GM21447 (cell line): ENCODE data around the gene MED12.
"Not testable (repeated sequence)": the region's sequence is repeated elsewhere in the genome, so short reads cannot be mapped to it uniquely, and the experiment has no call there.

Experiments
- ATAC-seq: cut with Tn5 transposase; IDR thresholded peaks from one replicate; pipeline ENCODE4 v1.9.1; 2021; ENCODE audit not compliant: unreplicated experiment

The MED12 gene

GRCh38 chrX:71160475-71160874, 42.1 kb downstream of the MED12 start:
- no peak for ATAC-seq

GRCh38 chrX:71162981-71163380, 44.6 kb downstream of the MED12 start:
- ATAC-seq = no peak

- ATAC-seq = no peak
Measured at GRCh38 chrX:71164071-71164470, 45.7 kb downstream of the MED12 start.

GRCh38 chrX:71166461-71166860, 48.1 kb downstream of the MED12 start:
- ATAC-seq = no peak

GRCh38 chrX:71167031-71167781, 48.8 kb downstream of the MED12 start:
- ATAC-seq = no peak

GRCh38 chrX:71168134-71168533, 49.7 kb downstream of the MED12 start:
- no peak for ATAC-seq

GRCh38 chrX:71169586-71169985, 51.2 kb downstream of the MED12 start:
- no peak for ATAC-seq

GRCh38 chrX:71170660-71171059, 52.3 kb downstream of the MED12 start:
- no peak for ATAC-seq

- ATAC-seq = no peak
Measured at GRCh38 chrX:71171110-71171801, 52.9 kb downstream of the MED12 start.

GRCh38 chrX:71173440-71173839, 55.0 kb downstream of the MED12 start:
- ATAC-seq = no peak

GRCh38 chrX:71174795-71175194, 56.4 kb downstream of the MED12 start:
- no peak for ATAC-seq

GRCh38 chrX:71175531-71175930, 57.1 kb downstream of the MED12 start:
- no peak for ATAC-seq

- ATAC-seq = no peak
Measured at GRCh38 chrX:71177327-71177726, 58.9 kb downstream of the MED12 start.

- no peak for ATAC-seq
Measured at GRCh38 chrX:71178908-71179307, 60.5 kb downstream of the MED12 start.

- not testable (repeated sequence) for ATAC-seq
Measured at GRCh38 chrX:71180579-71181265, 62.3 kb downstream of the MED12 start.

GRCh38 chrX:71181558-71181909, 63.1 kb downstream of the MED12 start:
- no peak for ATAC-seq

GRCh38 chrX:71181910-71182799, 63.8 kb downstream of the MED12 start:
- ATAC-seq = peak; percentile 87

- ATAC-seq = no peak
Measured at GRCh38 chrX:71182871-71183270, 64.5 kb downstream of the MED12 start.

- no peak for ATAC-seq
Measured at GRCh38 chrX:71183341-71183740, 64.9 kb downstream of the MED12 start.

GRCh38 chrX:71184092-71184491, 65.7 kb downstream of the MED12 start:
- no peak for ATAC-seq
